ENCODE data around the gene USP54.

GRCh38 chr10:73576890-73577591 lies 14.1 kb downstream of the USP54 start:
- no peak for TF ChIP-seq CTCF (IDR thresholded peaks at IDR 0.05; ENCODE audit: low read depth, low read length, poor library complexity, severe bottlenecking)
- TF ChIP-seq EZH2phosphoT487 (IDR thresholded peaks at IDR 0.05; ENCODE audit: borderline replicate concordance, low read length), result no peak

Data from DOHH2 (cell line).